HG03103 (cell line): ENCODE results near the gene UNC13D.
"Not testable (repeated sequence)": the region's sequence is repeated elsewhere in the genome, so short reads cannot be mapped to it uniquely, and the experiment has no call there.

ENCODE experiments used
- ATAC-seq: cut with Tn5 transposase; IDR thresholded peaks from one replicate; pipeline ENCODE4 v1.9.1; 2021; ENCODE audit warnings: low read depth; ENCODE audit not compliant: unreplicated experiment

The UNC13D gene

GRCh38 chr17:75822800-75823166 lies 21.4 kb downstream of the UNC13D start:
- no peak for ATAC-seq

DNA sequence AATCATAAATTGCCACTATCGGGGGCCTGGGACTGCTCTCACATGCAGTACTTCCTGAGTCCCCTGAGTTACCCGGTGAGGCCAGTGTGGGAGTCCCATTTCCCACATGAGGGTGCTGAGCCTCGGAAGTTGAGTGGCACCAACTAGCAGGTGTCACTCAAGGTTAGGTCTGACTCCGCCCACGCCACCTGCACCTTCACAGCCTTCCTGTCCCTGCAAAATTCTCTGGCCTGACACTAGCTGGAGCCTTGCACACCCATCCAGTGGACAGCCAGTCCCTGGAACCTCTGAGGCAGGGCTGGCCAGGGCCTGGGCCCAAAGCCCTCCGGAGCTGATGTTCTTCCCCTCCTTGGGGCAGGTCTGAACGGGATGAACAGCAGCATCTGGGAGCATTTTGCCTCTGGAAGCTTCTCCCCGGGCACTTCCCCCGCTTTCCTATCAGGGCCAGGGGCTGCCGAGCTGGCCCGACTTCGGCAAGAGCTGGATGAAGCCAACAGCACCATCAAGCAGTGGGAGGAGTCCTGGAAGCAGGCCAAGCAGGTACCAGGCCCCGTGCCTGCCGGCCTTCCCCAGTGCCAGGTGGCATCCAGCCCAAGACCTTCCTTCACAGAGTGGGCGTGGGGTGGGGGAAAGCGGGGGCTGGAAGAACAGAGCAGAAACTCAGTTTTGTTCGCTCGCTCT lies 21.9 kb downstream of the UNC13D start:
- ATAC-seq, result no peak

- ATAC-seq, result no peak
These were observed 22.7 kb downstream of the UNC13D start for GRCh38 chr17:75821552-75821951.

DNA sequence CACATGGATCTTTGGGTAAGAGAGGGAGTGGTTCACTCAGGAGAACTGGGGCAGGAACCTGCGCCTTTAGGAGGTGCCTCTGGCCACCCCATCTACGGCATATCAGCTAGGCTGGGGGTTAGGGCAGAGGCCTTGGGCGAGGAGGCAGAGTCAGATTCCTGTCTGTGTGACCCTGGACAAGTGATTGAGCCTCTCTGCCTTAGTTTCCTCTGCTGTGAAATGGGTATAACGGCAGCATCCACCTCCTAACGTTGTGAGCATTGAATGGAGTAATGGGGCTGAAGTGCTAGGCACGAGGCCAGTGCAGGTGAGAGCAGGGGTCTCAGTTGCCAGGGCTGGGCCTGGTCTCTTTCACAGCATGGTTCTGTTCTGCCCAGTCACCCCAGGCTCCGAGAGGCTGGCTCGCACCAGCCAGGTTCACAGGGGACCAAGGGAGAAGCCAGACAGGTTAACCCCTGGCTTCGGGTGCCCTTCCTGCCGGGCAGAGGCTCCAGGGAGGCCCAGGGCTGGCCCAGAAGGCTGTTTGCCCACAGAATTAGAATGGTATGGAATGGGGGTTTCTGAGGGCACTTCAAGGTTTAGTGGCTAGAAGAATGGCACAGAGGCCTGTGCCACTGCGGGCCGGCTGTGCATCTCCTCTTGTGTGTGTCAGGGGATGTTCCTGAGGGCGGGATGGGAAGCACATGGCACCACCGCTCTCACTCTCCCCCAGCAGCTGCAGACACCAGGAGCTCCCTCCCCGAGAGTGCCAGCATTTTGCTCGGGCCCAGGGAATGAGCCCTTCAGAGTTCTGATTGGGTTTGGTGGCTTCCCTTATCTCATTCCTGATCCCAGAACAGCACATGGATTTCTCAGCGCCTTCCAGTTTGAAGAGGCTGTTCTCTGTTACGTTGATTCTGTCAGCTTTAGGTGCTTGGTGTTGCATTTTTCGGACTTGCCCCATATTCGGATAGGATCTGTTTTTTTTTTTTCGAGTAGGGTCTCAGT lies 23.8 kb downstream of the UNC13D start:
- ATAC-seq, result no peak

DNA sequence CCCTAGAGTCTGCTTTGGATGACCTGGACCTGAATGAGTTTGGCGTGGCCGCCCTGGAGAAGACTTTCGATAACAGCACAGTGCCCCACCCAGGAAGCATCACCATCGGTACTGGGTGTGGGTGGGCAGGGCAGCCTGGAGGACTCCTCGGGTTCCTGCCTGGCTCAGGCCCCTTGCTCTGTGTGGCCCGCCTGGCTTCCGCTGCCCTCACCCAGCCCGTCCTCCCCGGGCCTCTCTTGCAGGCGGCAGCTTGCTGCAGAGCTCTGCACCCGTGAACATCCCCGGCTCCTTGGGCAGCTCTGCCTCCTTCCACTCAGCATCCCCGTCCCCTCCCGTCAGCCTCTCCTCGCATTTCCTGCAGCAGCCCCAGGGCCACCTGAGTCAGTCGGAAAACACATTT lies 24.5 kb downstream of the UNC13D start:
- ATAC-seq, result no peak

DNA sequence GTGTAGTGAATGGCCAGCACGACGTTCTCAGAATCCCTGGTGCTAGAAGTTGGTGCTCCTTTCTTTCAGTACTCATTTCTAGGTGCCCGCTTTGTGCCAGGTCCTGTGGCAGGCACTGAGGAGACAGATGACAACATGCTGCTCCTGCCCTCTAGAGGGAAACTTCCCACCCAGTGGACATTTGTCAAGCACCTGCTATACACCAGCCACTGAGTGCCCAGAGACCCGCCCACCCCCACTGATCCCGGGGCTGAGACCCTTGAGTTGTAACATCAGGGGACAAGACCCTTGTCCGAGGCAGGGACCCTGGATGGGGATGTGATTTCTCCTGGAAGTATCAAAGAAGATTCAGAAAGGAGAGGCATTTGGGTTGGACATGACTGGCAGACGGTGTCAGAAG lies 25.1 kb downstream of the UNC13D start:
- no peak for ATAC-seq

DNA sequence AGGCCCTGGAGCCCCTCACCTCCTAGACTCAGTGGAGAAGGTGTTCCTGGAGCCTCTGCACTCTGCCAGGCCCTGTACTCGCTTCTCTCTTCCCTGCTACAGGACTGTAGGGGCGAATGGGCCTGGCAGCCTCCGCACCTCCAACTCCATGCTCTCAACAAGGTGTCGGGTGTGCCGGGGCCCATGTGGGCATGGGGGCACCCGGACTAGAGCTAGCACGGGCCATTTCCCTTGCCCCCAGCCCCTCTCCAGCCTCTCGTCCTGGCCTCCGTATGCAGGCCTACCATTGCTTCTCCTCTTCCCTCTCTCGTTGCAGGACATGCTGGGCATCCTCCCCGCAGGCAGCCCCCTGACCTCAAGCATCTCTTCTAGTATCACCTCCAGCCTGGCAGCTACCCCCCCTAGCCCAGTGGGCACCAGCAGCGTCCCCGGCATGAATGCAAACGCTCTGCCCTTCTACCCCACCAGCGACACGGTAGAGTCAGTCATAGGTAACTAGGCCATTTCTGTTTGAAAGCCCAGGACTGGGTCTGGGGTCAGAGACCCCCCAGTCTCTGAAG lies 25.8 kb downstream of the UNC13D start:
- ATAC-seq, result no peak

- no peak for ATAC-seq
These were observed 26.6 kb downstream of the UNC13D start for GRCh38 chr17:75817571-75817970.

GRCh38 chr17:75816693-75817092 lies 27.5 kb downstream of the UNC13D start:
- no peak for ATAC-seq

- ATAC-seq, result no peak
These were observed 28.8 kb downstream of the UNC13D start for GRCh38 chr17:75815399-75815798.

- ATAC-seq, result no peak
These were observed 29.3 kb downstream of the UNC13D start for GRCh38 chr17:75814900-75815373.

DNA sequence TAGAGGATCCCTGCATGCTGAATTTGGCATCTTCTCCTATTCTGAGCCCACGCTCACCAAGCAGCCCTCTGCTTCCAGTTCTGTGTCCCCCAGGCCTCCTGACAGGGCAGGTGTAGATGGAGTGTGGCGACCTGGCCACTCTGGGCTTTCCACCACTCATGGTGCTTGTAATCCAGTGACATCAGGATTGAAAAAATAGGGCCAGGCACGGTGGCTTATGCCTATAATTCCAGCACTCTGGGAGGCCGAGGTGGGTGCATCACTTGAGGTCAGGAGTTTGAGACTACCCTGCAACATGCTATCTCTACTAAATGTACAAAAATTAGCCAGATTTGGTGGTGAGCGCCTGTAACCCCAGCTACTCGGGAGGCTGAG lies 30.2 kb downstream of the UNC13D start:
- no peak for ATAC-seq

DNA sequence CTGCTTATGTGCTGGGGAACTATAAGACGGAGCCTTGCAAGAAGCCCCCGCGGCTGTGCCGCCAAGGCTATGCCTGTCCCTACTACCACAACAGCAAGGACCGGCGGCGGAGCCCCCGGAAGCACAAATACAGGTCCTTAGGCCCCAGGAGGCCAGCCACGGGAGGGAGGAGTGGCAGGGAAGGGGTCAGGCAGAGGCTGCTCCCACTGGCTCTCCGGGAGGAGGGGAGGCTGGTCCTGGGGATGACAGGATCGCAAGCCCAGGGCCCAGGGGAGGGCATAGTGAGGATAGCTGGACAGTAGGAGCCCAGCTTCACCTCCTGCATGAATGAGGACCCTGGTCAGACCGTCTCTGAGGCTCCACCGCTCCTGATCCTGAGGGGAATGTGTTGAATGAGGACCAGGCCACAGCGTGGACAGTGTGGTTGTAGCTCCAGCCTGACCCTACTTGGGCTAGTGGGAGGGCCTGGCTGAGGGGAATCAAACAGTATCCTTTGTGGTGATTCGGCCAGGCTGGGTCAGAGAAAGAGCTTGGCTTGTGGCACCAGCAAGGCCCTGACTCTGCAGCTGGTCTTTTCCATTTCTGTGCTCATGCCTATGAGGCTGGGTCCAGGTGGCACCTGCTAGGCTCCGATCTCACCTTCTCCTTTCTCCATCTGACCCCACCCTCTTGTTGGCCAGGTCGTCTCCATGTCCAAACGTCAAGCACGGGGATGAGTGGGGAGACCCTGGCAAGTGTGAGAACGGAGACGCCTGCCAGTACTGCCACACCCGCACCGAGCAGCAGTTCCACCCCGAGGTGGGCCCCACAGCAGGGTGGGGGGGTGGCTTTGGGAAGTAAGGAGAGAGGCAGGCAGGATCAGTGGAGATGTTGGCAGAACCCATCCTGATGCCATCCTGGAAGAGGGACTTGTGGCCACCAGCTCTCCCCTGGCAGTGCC lies 30.9 kb downstream of the UNC13D start:
- ATAC-seq, result no peak

- ATAC-seq, result no peak
These were observed 31.8 kb downstream of the UNC13D start for GRCh38 chr17:75812096-75813013.

DNA sequence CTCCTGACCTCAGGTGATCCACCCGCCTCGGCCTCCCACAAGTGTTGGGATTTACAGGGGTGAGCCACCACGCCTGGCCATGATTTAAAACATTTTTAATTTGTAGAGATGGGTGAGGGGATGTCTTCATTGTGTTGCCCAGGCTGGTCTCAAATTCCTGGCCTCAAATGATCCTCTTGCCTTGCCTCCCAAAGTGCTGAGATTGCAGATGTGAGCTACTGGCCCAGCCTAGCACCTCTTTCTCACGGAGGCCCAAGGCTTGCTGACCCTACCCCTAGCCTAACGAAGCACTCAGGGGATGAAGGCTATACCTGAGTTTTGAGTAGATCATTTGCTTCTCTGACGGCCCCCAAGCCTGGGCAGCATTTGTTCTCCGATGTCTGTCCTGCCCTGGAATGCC lies 33.0 kb downstream of the UNC13D start:
- no peak for ATAC-seq

GRCh38 chr17:75810756-75811155 lies 33.4 kb downstream of the UNC13D start:
- ATAC-seq, result not testable (repeated sequence)

- ATAC-seq, result no peak
These were observed 34.0 kb downstream of the UNC13D start for GRCh38 chr17:75810216-75810615.

DNA sequence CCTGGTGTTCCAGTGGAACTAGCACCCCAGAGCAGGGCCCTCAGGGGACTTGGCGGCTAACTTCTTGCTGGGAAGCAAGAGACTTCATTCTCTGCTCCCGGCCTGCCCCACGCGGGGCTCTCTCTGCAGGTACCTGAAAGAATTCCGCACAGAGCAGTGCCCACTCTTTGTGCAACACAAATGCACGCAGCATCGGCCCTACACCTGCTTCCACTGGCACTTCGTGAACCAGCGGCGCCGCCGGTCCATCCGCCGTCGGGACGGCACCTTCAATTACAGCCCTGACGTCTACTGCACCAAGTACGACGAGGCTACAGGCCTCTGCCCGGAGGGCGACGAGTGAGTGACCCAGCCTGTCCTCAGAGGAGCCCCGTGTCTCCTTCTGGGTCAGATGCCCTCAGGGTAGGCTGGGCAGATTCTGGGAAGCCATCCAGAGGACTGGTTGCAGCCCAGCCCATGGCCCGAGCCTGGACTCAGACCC lies 34.5 kb downstream of the UNC13D start:
- no peak for ATAC-seq
